HUES48 (cell line): Measurements from ENCODE around the gene BCAS3.

ENCODE experiments used
- H3K27ac ChIP-seq: one replicate; pipeline ENCODE4 v1.7.0; 2013; ENCODE audit warnings: low read depth, low read length, inconsistent platforms
- H3K27me3 ChIP-seq: 2 replicates; pipeline ENCODE4 v1.6.1; 2013; ENCODE audit warnings: mild to moderate bottlenecking, low read length; ENCODE audit not compliant: control insufficient read depth, insufficient read depth
- H3K36me3 ChIP-seq: 2 replicates; pipeline ENCODE4 v1.6.1; 2013; ENCODE audit warnings: low read length; ENCODE audit not compliant: control insufficient read depth, insufficient read depth
- H3K4me1 ChIP-seq: 2 replicates; pipeline ENCODE4 v1.6.1; 2013; ENCODE audit warnings: mild to moderate bottlenecking, low read length; ENCODE audit not compliant: control insufficient read depth, insufficient read depth
- H3K4me3 ChIP-seq: 2 replicates; pipeline ENCODE4 v1.5.1; 2013; ENCODE audit warnings: mild to moderate bottlenecking, low read depth, low read length
- H3K9ac ChIP-seq: 2 replicates; pipeline ENCODE4 v1.6.1; 2013; ENCODE audit warnings: mild to moderate bottlenecking, low read depth, low read length, moderate library complexity
- H3K9me3 ChIP-seq: 2 replicates; pipeline ENCODE4 v1.6.1; 2013; ENCODE audit warnings: low read length; ENCODE audit not compliant: control insufficient read depth, insufficient read depth

BCAS3 gene

GRCh38 chr17:60901806-60902205, 224.2 kb downstream of the BCAS3 start:
- H3K4me1 ChIP-seq, result peaks cover 5% of the 10 kb centered on the region
- no peaks in the 10 kb centered on the region for H3K27me3 ChIP-seq
- H3K27ac ChIP-seq, result no peak overlapping the region
- H3K36me3 ChIP-seq, result no peaks in the 10 kb centered on the region
- H3K4me3 ChIP-seq, result no peak overlapping the region
- no peaks in the 10 kb centered on the region for H3K9me3 ChIP-seq
- H3K9ac ChIP-seq, result no peak overlapping the region

DNA sequence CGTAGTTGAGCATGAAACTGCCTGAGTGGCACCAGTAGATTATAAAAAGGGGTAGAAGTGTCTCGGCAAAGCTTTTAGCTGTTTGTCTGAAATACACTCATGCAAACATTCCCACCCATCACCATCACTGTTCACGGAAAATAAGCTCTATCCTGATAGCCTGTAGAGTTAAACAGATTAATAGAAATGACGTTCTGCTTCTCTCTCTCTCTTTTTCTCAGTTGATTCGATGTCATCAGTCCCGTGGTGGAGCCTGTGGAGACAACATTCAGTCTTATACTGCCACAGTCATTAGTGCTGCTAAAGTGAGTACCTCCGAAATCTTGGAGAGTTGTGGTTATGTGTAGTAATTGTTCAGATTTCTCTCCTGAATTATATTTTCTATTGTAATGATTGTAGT, 224.7 kb downstream of the BCAS3 start:
- peaks cover 5% of the 10 kb centered on the region for H3K4me1 ChIP-seq
- no peaks in the 10 kb centered on the region for H3K36me3 ChIP-seq
- no peak overlapping the region for H3K9ac ChIP-seq
- H3K27me3 ChIP-seq, result no peaks in the 10 kb centered on the region
- H3K27ac ChIP-seq, result no peak overlapping the region
- H3K4me3 ChIP-seq, result no peak overlapping the region
- H3K9me3 ChIP-seq, result no peaks in the 10 kb centered on the region

DNA sequence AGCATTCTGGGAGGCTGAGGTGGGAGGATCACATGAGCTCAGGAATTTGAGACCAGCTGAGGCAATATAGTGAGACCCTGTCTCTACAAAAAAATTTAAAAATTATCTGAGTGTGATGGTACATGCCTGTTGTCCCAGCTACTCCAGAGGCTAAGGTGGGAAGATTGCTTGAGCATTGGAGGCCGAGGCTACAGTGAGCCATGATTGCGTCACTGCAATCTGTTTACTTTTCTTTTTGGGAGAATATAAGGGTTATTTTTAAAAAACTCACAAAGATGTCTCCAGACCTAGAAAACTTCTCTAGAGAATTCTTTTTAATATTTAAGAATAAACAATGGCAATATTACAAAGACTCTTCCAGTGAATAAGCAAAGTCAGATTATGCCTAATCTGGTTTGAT, 226.9 kb downstream of the BCAS3 start:
- H3K4me3 ChIP-seq, result no peak overlapping the region
- H3K36me3 ChIP-seq, result no peaks in the 10 kb centered on the region
- no peak overlapping the region for H3K9ac ChIP-seq
- no peaks in the 10 kb centered on the region for H3K27me3 ChIP-seq
- H3K27ac ChIP-seq, result no peak overlapping the region
- no peaks in the 10 kb centered on the region for H3K9me3 ChIP-seq
- H3K4me1 ChIP-seq, result peaks cover 10% of the 10 kb centered on the region

DNA sequence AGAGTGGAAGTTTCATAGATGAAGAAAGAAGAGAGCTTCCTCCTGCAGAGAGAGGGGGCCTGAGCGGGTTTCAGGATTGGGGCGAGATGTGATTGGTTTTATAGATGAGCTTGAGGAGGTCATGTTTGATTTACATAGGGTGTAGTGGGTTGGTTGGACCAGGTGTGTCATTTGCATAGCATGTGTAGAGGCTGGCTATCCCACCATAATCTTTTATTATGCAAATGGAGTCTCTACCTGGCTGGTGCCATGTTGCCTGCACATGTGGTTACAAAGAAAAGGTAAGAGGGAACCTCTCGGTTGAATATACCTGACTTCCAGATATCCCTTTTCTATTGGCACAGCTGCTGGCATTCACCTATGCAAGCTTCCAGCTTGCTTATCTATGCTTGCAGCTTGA, 228.1 kb downstream of the BCAS3 start:
- H3K9ac ChIP-seq, result no peak overlapping the region
- H3K27ac ChIP-seq, result no peak overlapping the region

GRCh38 chr17:60908324-60908723, 230.7 kb downstream of the BCAS3 start:
- Histone ChIP-seq H3K9ac (no peak overlapping the region), H3K36me3 (no peaks in the 10 kb centered on the region), H3K27me3 (no peaks in the 10 kb centered on the region), H3K27ac (no peak overlapping the region), H3K4me3 (no peak overlapping the region), H3K9me3 (no peaks in the 10 kb centered on the region), H3K4me1 (peaks cover 10% of the 10 kb centered on the region)

More for the DNA sequence above, 228.1 kb downstream of the BCAS3 start:
- Histone ChIP-seq H3K27me3 (no peaks in the 10 kb centered on the region), H3K9me3 (no peaks in the 10 kb centered on the region), H3K4me3 (no peak overlapping the region), H3K36me3 (no peaks in the 10 kb centered on the region), H3K4me1 (peaks cover 10% of the 10 kb centered on the region)

DNA sequence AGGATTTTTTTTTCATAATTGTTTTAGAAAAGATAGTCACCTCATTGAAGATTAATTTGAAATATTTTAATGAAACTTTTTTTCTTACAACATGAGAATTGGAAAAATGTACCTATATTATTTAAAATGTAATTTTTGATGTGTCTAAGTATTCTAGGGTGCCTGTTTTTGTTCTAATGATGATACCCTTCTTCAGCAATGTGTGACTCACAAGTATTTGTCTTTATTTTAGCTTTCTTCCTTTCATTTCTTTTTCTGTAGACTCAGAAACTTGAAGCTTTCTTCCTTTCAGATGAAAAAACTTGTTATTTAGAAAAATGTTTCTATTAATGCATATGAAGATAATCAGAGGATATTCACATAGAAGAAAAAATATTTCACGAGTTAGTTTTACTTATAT, 231.8 kb downstream of the BCAS3 start:
- no peaks in the 10 kb centered on the region for H3K27me3 ChIP-seq

DNA sequence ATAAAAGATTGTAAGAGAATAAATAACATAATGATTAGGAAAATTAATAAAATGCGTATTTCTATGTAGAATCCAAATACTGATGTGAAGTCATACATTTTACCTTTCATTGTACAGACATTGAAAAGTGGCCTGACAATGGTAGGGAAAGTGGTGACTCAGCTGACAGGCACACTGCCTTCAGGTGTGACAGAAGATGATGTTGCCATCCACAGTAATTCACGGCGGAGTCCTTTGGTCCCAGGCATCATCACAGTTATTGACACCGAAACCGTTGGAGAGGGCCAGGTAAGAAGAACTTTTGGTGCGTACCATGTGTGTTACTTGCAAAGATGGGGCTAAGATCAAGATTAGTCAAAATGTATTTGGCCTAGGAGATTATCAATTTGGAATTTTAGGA, 232.8 kb downstream of the BCAS3 start:
- Histone ChIP-seq H3K4me3 (no peak overlapping the region), H3K9me3 (no peaks in the 10 kb centered on the region), H3K27ac (no peak overlapping the region), H3K9ac (no peak overlapping the region), H3K27me3 (no peaks in the 10 kb centered on the region), H3K4me1 (peaks cover 10% of the 10 kb centered on the region), H3K36me3 (no peaks in the 10 kb centered on the region)

More for the DNA sequence above, 231.8 kb downstream of the BCAS3 start:
- Histone ChIP-seq H3K4me3 (no peak overlapping the region), H3K9me3 (no peaks in the 10 kb centered on the region), H3K9ac (no peak overlapping the region), H3K4me1 (peaks cover 10% of the 10 kb centered on the region), H3K27ac (no peak overlapping the region), H3K36me3 (no peaks in the 10 kb centered on the region)

DNA sequence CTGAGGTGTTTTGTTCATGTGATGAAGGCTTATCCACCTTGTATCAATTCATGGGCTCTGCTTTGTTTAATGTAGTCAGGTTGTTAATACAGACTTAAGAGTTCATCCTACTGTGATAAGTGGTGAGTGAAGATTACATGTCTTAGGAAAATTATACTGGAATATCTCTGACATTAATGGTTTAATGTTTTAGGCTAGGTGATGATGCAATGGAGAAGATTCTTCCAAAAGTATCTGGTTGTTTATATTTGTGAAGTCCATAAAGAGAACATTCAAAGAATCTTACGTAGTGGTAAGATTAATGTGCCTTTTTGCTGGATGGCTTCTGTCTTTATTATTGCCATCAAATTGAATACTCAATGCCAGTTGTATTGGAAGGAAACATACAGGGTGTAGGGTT, 236.4 kb downstream of the BCAS3 start:
- no peaks in the 10 kb centered on the region for H3K36me3 ChIP-seq
- no peaks in the 10 kb centered on the region for H3K4me1 ChIP-seq
- H3K9ac ChIP-seq, result no peak overlapping the region
- H3K27ac ChIP-seq, result no peak overlapping the region
- no peaks in the 10 kb centered on the region for H3K9me3 ChIP-seq
- H3K27me3 ChIP-seq, result no peaks in the 10 kb centered on the region
- H3K4me3 ChIP-seq, result no peak overlapping the region

DNA sequence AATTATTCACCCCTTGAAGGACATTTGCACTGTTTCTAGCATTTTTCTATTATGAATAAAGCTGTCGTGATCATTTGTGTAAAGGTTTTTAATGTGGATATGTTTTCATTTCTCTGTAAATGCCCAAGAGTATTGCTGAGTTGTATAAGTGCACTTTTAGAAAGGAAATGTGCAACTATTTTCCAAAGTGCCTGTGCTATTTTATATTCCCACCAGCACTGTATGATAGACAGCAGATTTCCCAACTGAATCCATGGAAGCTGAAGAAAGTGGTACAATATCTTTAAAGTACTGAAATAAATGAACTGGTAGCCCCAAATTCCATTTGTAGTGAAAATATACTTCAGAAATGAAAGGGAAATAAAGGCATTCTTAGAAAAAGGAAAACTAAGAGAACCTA, 238.4 kb downstream of the BCAS3 start:
- no peak overlapping the region for H3K27ac ChIP-seq
- no peaks in the 10 kb centered on the region for H3K4me1 ChIP-seq
- no peaks in the 10 kb centered on the region for H3K36me3 ChIP-seq

DNA sequence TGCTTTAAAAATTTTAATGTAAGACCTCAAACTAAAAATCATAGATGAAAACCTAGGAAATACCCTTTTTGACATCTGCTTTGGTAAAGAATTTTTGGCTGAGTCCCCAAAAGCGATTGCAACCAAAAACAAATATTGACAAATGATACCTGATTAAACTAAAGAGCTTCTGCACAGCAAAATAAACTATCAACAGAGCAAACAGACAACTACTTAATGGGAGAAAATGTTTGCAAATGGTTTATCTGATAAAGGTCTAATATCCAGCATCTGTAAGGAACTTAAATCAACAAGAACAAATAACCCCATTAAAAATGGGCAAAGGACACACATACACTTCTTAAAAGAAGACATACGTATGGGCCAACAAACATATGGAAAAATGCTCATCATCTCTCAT, 242.5 kb downstream of the BCAS3 start:
- Histone ChIP-seq H3K4me3 (no peak overlapping the region), H3K9me3 (no peaks in the 10 kb centered on the region), H3K27me3 (no peaks in the 10 kb centered on the region), H3K36me3 (no peaks in the 10 kb centered on the region), H3K27ac (no peak overlapping the region), H3K4me1 (no peaks in the 10 kb centered on the region), H3K9ac (no peak overlapping the region)

More for the DNA sequence above, 238.4 kb downstream of the BCAS3 start:
- Histone ChIP-seq H3K9me3 (no peaks in the 10 kb centered on the region), H3K27me3 (no peaks in the 10 kb centered on the region), H3K9ac (no peak overlapping the region), H3K4me3 (no peak overlapping the region)

- no peaks in the 10 kb centered on the region for H3K4me1 ChIP-seq
- no peaks in the 10 kb centered on the region for H3K9me3 ChIP-seq
- no peak overlapping the region for H3K27ac ChIP-seq
- no peak overlapping the region for H3K9ac ChIP-seq
- no peaks in the 10 kb centered on the region for H3K36me3 ChIP-seq
- no peak overlapping the region for H3K4me3 ChIP-seq
- H3K27me3 ChIP-seq, result no peaks in the 10 kb centered on the region
These were observed 245.3 kb downstream of the BCAS3 start for GRCh38 chr17:60923000-60923399.
